ENCODE results near the gene FHOD1. TPM values are rescaled to one million over a fixed set of nuclear protein-coding genes. Genes with fewer than 3 reads are reported as not detected.

FHOD1 gene
- total and polyA plus RNA-seq, 9 of the 15 experiments (the other 6 are each of a cell fraction or from before 2014, with no cell fraction given) = 18.7 to 126 (median 32.3) TPM

DNA sequence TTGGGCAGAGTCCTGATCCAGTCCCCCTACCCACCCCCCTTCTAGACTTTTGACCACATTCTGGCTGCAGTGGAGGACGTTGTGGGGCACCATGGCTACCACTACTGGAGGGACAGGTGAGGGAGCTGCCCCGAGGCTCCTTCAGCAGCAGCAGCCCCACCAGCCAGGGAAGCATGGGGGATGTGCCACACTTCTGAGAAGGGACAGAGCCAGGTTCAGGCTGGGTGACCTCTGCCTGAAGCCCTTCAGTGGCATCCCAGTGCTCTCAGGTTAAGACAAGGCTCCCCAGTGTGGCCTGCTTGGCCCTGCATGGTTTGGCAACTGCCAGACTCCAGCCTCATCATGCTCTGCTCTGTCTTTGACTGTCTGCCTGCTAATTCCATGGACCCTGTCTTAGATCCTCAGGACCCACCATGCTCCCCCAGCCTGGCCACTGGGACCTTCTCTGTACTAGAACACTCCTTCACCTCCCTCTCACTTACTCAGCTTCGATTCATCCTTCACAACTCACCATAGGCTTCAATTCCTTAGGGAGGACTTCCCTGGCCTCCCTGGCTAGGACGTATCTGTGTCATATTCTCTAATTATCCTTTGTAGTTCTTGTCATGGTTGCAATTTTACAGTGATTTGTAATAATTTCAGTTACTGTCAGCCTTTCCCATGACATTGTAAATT, 10.3 kb upstream of the FHOD1 start:
- in situ Hi-C loops (cut with MboI) (no loop called here), intact Hi-C loops (cut with micrococcal nuclease) (no loop called here)
- Histone ChIP-seq H3K9me1 (ENCODE audit: control insufficient read depth, insufficient read depth, low read length) (no peaks in the 10 kb centered on the region), H3K27ac (ENCODE audit: extremely low read depth, low read depth, low read length) (no peak overlapping the region), H2AFZ (ENCODE audit: low read depth, low read length) (no peak overlapping the region), H3K36me3 (ENCODE audit: control insufficient read depth, insufficient read depth, low read length) (no peaks in the 10 kb centered on the region), H3K9ac (ENCODE audit: insufficient read depth in 1 of 2, low read depth in 2 of 2, low read length in 2 of 2) (0 out of 4 replicates have a peak overlapping the region, but pooled peaks of 1 of the 2 experiments have one; percentile 51), H3K4me1 (replicated peaks in 1 of 2; ENCODE audit: control insufficient read depth in 2 of 2, insufficient read depth in 2 of 2, low read length in 2 of 2) (peaks cover 13 to 21% of the 10 kb centered on the region in 2 experiments; a peak in 4 of 5 replicates), H3K27me3 (ENCODE audit: control insufficient read depth in 2 of 2, insufficient read depth in 2 of 2, low read length in 2 of 2) (no peaks in the 10 kb centered on the region), H4K20me1 (replicated peaks; ENCODE audit: control insufficient read depth, insufficient read depth, low read length) (no peaks in the 10 kb centered on the region), H3K4me2 (ENCODE audit: insufficient read depth, low read length) (no peak overlapping the region), H3K9me3 (replicated peaks; ENCODE audit: control insufficient read depth, insufficient read depth, low read depth, low read length) (no peaks in the 10 kb centered on the region), H3K79me2 (ENCODE audit: control insufficient read depth, insufficient read depth, low read length) (no peaks in the 10 kb centered on the region), H3K4me3 (no peak overlapping the region)
- POLR2A ChIA-PET = interaction anchor here (0.5 to 0.6 kb wide), 3 partner anchors 8 to 31 kb away, joined by 3 read pairs; no protein-coding TSS in a partner anchor
- DNase-seq (ENCODE audit: extremely low read depth in 1 of 4, low spot score in 3 of 4) = no peak
- ATAC-seq = no peak
- WGBS (ENCODE audit: insufficient coverage, low coverage, missing lambda C conversion rate) = 48% methylated on average over 2 of the region's 4 CpGs
- CTCF ChIA-PET (ENCODE audit: low intra/inter-chr PET ratio) = no interaction called here
- no peak for FAIRE-seq
- no peak for TF ChIP-seq SAFB (IDR thresholded peaks at IDR 0.05; ENCODE audit: borderline replicate concordance, low read depth, low read length)
- TF ChIP-seq GATAD2A (IDR thresholded peaks at IDR 0.05) = no peak
- TF ChIP-seq DIDO1 (tag; IDR thresholded peaks at IDR 0.05; ENCODE audit: low read depth) = no peak
- no peak for TF ChIP-seq ZNF253 (CRISPR knock-in tag; conservative IDR thresholded peaks at IDR 0.05)
- TF ChIP-seq SOX6 (IDR thresholded peaks at IDR 0.05) = no peak
- TF ChIP-seq ZFX (CRISPR knock-in tag; IDR thresholded peaks at IDR 0.05) = no peak
- TF ChIP-seq, protein P1, sequence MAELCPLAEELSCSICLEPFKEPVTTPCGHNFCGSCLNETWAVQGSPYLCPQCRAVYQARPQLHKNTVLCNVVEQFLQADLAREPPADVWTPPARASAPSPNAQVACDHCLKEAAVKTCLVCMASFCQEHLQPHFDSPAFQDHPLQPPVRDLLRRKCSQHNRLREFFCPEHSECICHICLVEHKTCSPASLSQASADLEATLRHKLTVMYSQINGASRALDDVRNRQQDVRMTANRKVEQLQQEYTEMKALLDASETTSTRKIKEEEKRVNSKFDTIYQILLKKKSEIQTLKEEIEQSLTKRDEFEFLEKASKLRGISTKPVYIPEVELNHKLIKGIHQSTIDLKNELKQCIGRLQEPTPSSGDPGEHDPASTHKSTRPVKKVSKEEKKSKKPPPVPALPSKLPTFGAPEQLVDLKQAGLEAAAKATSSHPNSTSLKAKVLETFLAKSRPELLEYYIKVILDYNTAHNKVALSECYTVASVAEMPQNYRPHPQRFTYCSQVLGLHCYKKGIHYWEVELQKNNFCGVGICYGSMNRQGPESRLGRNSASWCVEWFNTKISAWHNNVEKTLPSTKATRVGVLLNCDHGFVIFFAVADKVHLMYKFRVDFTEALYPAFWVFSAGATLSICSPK (IDR thresholded peaks at IDR 0.05; ENCODE audit: borderline replicate concordance) = no peak
- no peak for TF ChIP-seq ZNF583 (CRISPR knock-in tag; IDR thresholded peaks at IDR 0.05)
- TF ChIP-seq MCM3 (IDR thresholded peaks at IDR 0.05) = no peak
- TF ChIP-seq FOXJ3 (CRISPR knock-in tag; IDR thresholded peaks at IDR 0.05) = no peak
- no peak for TF ChIP-seq CCAR2 (IDR thresholded peaks at IDR 0.05; ENCODE audit: low read depth, low read length)
- TF ChIP-seq NCOA4 (IDR thresholded peaks at IDR 0.05; ENCODE audit: partially characterized antibody) = no peak
- TF ChIP-seq HNRNPUL1 (IDR thresholded peaks at IDR 0.05; ENCODE audit: low read length) = no peak
- no peak for TF ChIP-seq HIVEP1 (CRISPR knock-in tag; IDR thresholded peaks at IDR 0.05)
- TF ChIP-seq KHSRP (IDR thresholded peaks at IDR 0.05) = no peak
- no TSS peak for BruUV-seq (replicated peaks)

All from K562 (cell line).